GM12874 (cell line): ENCODE measurements around the gene RHEB.

Experiments used
- CTCF ChIP-seq: IDR thresholded peaks from 2 replicates; pipeline ENCODE4 v1.5.1; 2011; ENCODE audit warnings: low read depth, mild to moderate bottlenecking, control low read depth, low read length, moderate library complexity; ENCODE audit not compliant: insufficient read depth

RHEB gene

GRCh38 chr7:151553356-151553755 lies 33.7 kb upstream of the RHEB start:
- TF ChIP-seq CTCF, result no peak

GRCh38 chr7:151552352-151553028 lies 32.8 kb upstream of the RHEB start:
- no peak for TF ChIP-seq CTCF

GRCh38 chr7:151551820-151552219 lies 32.1 kb upstream of the RHEB start:
- TF ChIP-seq CTCF, result no peak

- TF ChIP-seq CTCF, result no peak
Measured at GRCh38 chr7:151550656-151551286, 31.1 kb upstream of the RHEB start.

- no peak for TF ChIP-seq CTCF
Measured at GRCh38 chr7:151549644-151550043, 29.9 kb upstream of the RHEB start.

GRCh38 chr7:151549083-151549482 lies 29.4 kb upstream of the RHEB start:
- no peak for TF ChIP-seq CTCF

- no peak for TF ChIP-seq CTCF
Measured at GRCh38 chr7:151544183-151544582, 24.5 kb upstream of the RHEB start.
